ENCODE data around the gene ARL2BP. TPM values are rescaled to one million over a fixed set of nuclear protein-coding genes. Genes with fewer than 3 reads are reported as not detected.

The ARL2BP gene
- total and polyA plus RNA-seq, 2 of the 13 experiments (the other 11 are each of a cell fraction or from before 2014, with no cell fraction given) = 64.3 to 67.6 TPM

GRCh38 chr16:57245472-57246113, 534 bp downstream of the ARL2BP start:
- DNase-seq (ENCODE audit: low spot score) = no peak
- ATAC-seq = peak; percentile 47
- ChIA-PET CTCF (ENCODE audit: low intra/inter-chr PET ratio, low total read pairs) (no interaction called here), POLR2A (interaction anchor here (0.7 to 2.5 kb wide), 18 partner anchors 8 to 618 kb away, joined by 3 to 20 read pairs (median 4); partner anchors contain the start of genes CPNE2, CX3CL1, PSME3IP1 and RSPRY1)
- Histone ChIP-seq H3K27me3 (ENCODE audit: control insufficient read depth in 1 of 2, insufficient read depth in 2 of 2, low read length in 2 of 2) (no peaks in the 10 kb centered on the region), H3K79me2 (ENCODE audit: insufficient read depth, low read length) (peaks cover 7% of the 10 kb centered on the region), H3K9me3 (ENCODE audit: low read length) (no peaks in the 10 kb centered on the region), H4K20me1 (ENCODE audit: insufficient read depth, low read length) (no peaks in the 10 kb centered on the region), H3K4me3 (replicated peaks in 1 of 3; ENCODE audit: insufficient read depth in 1 of 3, low read depth in 2 of 3, low read length in 3 of 3) (peak overlapping the region; percentile 77 to 89 (median 81)), H2AFZ (ENCODE audit: low read length) (no peak overlapping the region), H3K4me1 (ENCODE audit: insufficient read depth, low read length) (peaks cover 40% of the 10 kb centered on the region), H3K9ac (ENCODE audit: insufficient read depth, low read depth, low read length) (peak overlapping the region; percentile 92), H3K4me2 (ENCODE audit: low read depth, low read length) (peak overlapping the region; percentile 88), H3K36me3 (replicated peaks in 1 of 2; ENCODE audit: control insufficient read depth in 1 of 2, insufficient read depth in 2 of 2, low read length in 2 of 2) (peaks cover 8 to 16% of the 10 kb centered on the region in 2 experiments; a peak in 4 of 5 replicates), H3K27ac (ENCODE audit: extremely low read length, insufficient read depth, low read length) (peak overlapping the region; percentile 91)
- 6% methylated on average over 17 of the region's 28 CpGs for WGBS (ENCODE audit: low lambda C conversion rate)
- FAIRE-seq = no peak
- no TSS peak for BruUV-seq (replicated peaks)
- intact Hi-C loops (cut with micrococcal nuclease; ENCODE audit: unreplicated experiment) = loop anchor here (1.0 to 2.0 kb wide), 3 partner anchors 35 to 59 kb away; partner anchors contain the start of genes PSME3IP1 and RSPRY1
- in situ Hi-C loops (cut with HindIII; ENCODE audit: extremely low pct_ligation_motif_present, low pct_unique_long_range_greater_than_20kb) = no loop called here
- TF ChIP-seq PHF21A (CRISPR knock-in tag; IDR thresholded peaks at IDR 0.05) = no peak
- TF ChIP-seq KDM5B (CRISPR knock-in tag; IDR thresholded peaks at IDR 0.05; ENCODE audit: borderline replicate concordance) = peak; percentile 22; the same call in 1 of the 2 replicates
- no peak for TF ChIP-seq ZNF512B (CRISPR knock-in tag; IDR thresholded peaks at IDR 0.05; ENCODE audit: borderline replicate concordance)
- no peak for TF ChIP-seq LCORL (IDR thresholded peaks at IDR 0.05)
- no peak for TF ChIP-seq LCORL (CRISPR knock-in tag; IDR thresholded peaks at IDR 0.05)
- no peak for TF ChIP-seq ATF1 (CRISPR knock-in tag; IDR thresholded peaks at IDR 0.05)
- no peak for TF ChIP-seq ZNF549 (CRISPR knock-in tag; IDR thresholded peaks at IDR 0.05)
- TF ChIP-seq ZHX2 (IDR thresholded peaks at IDR 0.05; ENCODE audit: low read depth) = no peak
- TF ChIP-seq ZHX2 (CRISPR knock-in tag; IDR thresholded peaks at IDR 0.05; ENCODE audit: borderline replicate concordance) = no peak
- 0 out of 2 replicates have a peak, but pooled peaks have one; percentile 23 for TF ChIP-seq ZBTB39 (CRISPR knock-in tag; IDR thresholded peaks at IDR 0.05)
- TF ChIP-seq ZBTB7B (CRISPR knock-in tag; IDR thresholded peaks at IDR 0.05) = no peak
- TF ChIP-seq DMAP1 (CRISPR knock-in tag; IDR thresholded peaks at IDR 0.05) = peak; percentile 69
- TF ChIP-seq HMG20A (CRISPR knock-in tag; IDR thresholded peaks at IDR 0.05; ENCODE audit: borderline replicate concordance) = no peak
- TF ChIP-seq ZNF616 (CRISPR knock-in tag; IDR thresholded peaks at IDR 0.05; ENCODE audit: low read depth) = 0 out of 2 replicates have a peak, but pooled peaks have one; percentile 15
